Fibroblast of lung (primary cell): ENCODE results near the gene WBP2.

Experiments
- EZH2 ChIP-seq: IDR thresholded peaks from 2 replicates; pipeline ENCODE4 v1.5.1; 2012; ENCODE audit warnings: low read length, control low read depth, mild to moderate bottlenecking; ENCODE audit errors: missing control alignments
- TF ChIP-seq, protein P1 (sequence below), 2 donors: IDR thresholded peaks in 1 of 2; conservative IDR thresholded peaks in 1 of 2; 1 replicate in 1 of 2; 2 replicates in 1 of 2; pipeline ENCODE4 v1.5.1; 2011 to 2012; ENCODE audit warnings: low read length in 2 of 2, control low read depth in 1 of 2, inconsistent platforms in 1 of 2, low read depth in 1 of 2, mild to moderate bottlenecking in 1 of 2

DNA sequence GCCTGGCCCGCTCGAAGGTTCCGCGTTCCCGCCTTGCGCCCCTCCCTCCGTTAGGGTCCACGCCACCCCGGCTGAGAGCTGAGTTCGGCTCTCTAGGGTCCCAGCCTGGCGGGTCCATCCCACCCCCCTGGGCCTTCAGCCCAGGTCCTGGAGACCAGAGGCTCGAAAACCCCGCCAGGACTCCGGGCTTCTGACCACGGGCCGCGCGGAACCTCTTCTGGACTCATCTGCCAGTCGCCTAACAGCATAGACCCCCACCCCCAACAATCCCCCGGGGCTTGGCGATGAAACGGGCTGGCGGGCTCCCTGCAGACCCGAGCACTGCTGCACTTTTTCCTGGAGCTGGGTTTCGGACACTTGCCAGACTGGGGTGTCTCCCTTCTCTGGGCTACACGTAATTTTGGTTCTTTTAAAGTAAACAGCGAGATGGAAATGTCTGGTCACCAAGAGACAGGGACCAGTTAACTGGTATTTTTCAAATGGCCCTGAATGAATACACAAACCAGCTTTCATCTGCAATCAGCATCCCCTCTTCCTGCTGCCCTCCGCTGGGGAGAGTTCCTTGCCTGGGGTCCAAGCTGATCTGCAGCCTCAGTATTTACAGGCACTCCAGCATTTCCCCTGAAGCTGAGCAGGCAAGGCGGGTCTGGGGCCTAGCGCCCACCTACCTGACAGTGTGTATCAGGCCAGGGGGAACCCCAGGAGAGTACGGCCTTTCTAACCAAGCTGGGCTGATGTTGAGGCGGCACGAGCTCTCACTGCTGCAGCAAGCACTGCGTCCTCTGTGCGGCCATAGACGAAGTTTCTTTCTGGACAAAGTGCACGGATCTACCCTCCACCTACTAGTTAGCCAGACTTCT, 42.3 kb upstream of the WBP2 start:
- TF ChIP-seq, protein P1, sequence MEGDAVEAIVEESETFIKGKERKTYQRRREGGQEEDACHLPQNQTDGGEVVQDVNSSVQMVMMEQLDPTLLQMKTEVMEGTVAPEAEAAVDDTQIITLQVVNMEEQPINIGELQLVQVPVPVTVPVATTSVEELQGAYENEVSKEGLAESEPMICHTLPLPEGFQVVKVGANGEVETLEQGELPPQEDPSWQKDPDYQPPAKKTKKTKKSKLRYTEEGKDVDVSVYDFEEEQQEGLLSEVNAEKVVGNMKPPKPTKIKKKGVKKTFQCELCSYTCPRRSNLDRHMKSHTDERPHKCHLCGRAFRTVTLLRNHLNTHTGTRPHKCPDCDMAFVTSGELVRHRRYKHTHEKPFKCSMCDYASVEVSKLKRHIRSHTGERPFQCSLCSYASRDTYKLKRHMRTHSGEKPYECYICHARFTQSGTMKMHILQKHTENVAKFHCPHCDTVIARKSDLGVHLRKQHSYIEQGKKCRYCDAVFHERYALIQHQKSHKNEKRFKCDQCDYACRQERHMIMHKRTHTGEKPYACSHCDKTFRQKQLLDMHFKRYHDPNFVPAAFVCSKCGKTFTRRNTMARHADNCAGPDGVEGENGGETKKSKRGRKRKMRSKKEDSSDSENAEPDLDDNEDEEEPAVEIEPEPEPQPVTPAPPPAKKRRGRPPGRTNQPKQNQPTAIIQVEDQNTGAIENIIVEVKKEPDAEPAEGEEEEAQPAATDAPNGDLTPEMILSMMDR (conservative IDR thresholded peaks at IDR 0.05 in 1 of 2, IDR thresholded peaks at IDR 0.05 in 1 of 2; ENCODE audit: low read depth in 1 of 2, low read length in 2 of 2): no peak
- no peak for TF ChIP-seq EZH2
